ENCODE data around the gene TRHDE. TPM values are rescaled to one million over a fixed set of nuclear protein-coding genes. Genes with fewer than 3 reads are reported as not detected.

The TRHDE gene
- total RNA-seq, 1 donor from 2014 or later: not detected

DNA sequence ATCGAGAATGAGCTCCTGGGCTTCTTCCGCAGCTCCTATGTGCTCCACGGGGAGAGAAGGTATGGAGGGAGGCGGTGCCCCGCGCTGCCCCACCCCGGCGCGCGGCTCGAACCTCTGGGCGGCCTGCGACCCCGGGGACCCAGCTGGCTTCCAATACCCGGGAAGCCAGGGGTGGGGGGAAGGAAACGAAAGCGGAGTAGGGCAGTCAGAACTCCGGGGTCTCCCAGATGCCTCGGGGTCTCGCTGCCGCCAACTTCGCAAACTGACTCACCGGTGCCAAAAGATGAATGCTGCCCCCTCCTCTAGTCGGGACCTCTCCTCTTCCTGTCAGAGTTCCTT is 1.3 kb downstream of the TRHDE start:
- intact Hi-C loops (cut with micrococcal nuclease): no loop called here

DNA sequence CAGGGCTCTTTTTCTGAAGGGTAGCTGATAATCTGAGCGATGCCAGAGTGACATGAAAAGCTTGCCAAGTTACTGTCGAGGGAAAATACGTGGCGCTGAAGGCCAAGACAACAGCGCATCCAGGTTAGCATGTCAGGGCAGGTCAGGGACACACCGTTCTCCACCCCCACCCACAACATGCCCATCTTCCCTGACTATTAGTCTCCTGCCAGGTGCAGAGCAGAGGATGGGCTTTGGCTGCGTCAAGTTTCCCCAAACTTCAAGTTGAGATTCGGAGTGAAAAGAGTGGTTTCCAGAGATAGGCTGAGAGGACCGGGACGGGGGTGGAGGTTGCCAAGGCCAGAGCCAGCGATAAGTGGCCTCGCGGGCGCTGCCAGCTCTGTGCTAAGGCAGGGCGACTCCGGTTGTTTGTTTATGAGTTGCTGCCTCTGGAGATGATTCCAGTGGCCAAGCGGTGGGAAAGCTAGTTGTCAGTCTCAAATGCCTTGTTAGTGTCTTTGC is 1.7 kb downstream of the TRHDE start:
- intact Hi-C loops (cut with micrococcal nuclease): no loop called here

DNA sequence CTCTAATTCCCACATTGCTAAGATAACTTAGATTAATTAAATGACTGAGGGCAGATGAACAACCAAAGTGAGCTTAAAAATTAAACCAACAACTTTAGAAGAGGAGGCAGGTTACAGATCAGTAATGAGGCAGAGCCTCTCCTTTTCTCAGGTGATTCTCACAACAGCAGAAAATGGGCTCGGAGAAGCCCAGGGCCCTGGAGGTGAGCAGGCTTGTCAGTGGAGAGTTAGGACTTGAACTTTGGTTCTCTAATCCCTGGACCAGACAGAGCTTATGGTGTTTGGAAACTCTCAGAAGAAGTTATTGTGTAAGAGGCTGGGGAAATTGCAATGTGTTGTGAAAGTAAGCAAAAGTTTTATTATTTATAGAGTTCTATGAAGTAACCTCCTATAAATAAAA is 2.8 kb downstream of the TRHDE start:
- intact Hi-C loops (cut with micrococcal nuclease): no loop called here

DNA sequence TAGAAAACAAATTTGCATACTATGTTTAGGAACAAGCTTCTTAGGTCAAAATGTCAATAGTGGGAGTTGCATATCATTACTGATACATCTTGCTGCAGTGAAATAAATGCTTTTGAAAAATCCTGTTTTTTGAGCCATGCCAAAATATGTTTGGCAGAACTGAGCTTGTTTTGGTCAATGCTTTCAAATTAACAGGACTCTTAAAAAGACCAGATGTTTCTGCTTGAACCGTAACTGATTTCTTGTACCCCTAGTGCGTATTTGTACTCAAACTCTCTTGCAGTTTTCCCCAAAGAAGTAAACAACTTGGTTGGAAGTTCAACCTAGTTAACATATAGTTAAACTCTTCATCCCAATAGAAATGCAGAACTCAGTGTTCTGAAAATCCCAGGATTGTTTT is 3.4 kb downstream of the TRHDE start:
- intact Hi-C loops (cut with micrococcal nuclease): no loop called here

DNA sequence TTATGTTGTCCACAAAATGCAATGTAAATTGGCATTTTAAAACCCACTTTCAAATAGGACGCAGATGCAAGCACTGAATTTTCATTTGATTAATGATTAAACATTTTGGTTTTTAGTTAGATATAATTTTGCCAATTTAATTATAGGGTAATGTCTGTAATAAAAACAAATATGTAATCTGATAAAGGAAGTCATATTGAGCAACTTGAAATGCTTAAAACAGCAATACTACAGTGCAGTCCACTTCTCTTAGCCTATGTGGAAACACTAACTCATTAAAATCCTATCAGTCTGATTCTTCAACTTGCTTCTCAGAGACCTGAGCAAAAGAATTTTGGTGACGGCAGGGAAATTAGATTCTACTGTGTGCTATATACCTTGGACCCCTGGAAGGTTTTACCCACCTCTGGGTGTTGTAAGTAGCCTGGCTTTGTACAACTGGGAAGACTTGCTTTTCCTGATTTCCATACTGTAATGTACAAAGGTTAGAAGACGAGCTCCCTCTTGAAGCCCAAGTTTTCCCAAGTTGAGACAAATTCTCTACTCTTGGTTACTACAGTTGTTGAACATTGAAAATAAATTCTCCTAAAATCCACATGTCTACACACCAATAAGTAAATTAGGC is 4.1 kb downstream of the TRHDE start:
- intact Hi-C loops (cut with micrococcal nuclease): no loop called here

DNA sequence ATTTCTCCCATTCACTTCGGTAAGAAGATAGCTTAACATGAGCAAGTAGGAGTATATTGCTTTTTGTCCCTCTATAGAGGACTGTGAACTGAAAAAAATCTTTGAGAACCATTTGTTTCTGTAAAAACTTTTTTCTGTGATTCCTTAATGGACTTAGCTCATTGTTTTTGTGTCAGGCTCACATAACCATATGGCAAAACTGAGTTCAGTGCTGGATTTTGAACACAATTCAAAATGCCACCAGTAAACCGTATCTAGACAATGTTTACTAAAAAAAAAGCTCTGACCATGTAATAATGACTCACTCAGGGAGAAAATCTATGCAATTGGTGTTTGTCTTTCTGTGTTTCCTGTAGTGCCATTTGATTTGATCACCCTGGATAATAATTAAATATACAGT is 5.2 kb downstream of the TRHDE start:
- intact Hi-C loops (cut with micrococcal nuclease): no loop called here

DNA sequence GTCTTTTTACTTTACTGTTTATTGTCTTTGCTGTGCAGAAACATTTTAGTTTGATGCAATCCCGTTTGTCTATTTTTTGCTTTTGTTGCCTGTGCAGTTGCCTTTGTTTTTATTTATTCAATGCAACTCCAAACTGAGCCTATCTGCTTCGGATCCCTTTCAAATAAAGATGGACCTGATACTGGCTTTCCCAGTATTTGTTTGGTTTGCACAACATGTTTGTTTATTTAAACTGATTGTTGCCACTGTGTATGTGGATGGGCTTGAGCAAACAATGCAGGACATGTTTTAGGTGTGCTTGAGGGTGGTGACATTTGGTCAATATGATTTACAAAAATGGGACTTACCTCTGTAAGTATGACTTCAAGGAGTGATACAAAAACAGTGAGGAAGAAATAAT is 6.7 kb downstream of the TRHDE start:
- intact Hi-C loops (cut with micrococcal nuclease): no loop called here

DNA sequence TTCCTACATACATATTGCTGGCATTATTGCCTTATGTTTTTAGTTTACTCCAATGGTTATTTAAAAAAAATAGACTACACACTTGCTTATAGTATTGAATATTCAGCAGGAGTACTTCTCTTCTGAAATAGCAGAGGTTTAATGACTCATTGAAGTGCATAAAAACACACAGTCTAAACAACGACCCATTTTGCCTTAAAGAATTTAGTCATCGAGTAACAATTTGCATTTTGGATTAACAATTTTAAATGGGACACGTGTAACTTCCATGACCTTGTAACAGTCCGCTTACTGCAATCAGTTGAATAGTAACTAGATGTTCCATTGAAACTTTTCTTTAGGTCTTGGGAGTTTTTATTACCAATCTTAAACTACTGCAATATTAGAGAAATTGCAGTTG is 9.0 kb downstream of the TRHDE start:
- intact Hi-C loops (cut with micrococcal nuclease): no loop called here

DNA sequence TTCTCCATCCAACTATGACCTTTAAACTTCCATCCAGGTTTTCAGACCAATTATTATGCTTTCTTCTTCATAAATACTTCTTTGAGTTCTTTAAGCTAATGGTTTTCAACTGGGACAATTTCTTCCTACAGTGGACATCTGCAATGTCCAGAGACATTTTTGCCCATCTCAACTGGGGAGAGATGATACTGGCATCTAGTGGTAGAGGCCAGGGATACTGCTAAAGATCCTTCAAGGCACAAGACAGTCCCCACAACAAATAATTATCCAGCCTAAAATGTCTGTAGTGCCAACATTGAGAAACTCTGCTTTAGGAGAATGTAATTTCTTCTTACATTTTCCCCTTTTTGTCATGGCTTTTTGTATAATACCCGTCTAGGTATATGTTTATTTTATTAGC is 10.6 kb downstream of the TRHDE start:
- intact Hi-C loops (cut with micrococcal nuclease): no loop called here

DNA sequence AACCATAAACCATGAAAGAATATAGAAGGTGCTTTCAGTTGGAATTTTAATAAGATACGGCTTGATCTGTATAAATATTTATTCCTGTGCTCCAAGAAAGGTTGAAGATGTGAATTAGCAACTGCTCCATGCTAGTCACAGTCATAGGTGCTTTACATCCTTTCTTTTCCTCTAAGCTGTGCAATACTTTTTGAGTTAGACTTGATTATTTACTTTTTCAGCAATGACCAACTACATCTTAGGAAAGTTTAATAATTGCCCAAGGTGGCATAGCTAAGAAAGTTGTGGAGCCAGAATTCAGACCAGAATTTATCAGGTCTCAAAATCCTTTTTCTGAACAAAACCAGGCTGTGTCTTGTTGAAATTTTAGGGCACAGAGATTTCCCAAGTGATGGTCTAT is 13.7 kb downstream of the TRHDE start:
- intact Hi-C loops (cut with micrococcal nuclease): no loop called here

DNA sequence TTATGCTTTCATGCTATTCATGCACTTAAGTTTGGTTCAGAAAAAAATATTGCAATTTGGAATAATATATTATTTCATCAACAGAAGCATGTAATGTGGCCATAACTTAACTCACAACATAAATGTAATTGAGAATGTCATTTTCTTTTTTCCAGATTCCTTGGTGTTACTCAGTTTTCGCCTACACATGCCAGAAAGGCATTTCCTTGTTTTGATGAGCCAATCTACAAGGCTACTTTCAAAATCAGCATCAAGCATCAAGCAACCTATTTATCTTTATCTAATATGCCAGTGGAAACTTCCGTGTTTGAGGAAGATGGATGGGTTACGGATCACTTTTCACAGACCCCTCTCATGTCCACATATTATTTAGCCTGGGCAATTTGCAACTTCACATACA is 14.4 kb downstream of the TRHDE start:
- intact Hi-C loops (cut with micrococcal nuclease): no loop called here

DNA sequence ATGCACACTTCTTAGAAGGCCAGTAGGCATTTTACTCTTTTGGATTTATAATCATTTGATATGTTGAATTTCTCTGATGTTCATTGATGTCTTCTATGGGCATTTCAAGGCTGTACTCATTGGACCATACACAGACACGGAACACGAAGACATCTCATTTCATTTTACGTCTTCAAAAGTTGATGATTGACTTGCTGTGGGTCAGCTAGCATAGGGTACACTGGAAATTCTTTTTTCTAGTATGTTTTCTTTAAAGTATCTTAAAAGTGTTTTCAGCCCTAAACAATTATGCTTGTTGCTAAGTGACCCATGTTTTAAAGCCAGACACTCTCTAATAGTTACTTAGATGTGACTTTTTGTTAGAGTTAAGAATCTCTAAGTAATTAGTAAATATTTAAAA is 16.3 kb downstream of the TRHDE start:
- intact Hi-C loops (cut with micrococcal nuclease): no loop called here

DNA sequence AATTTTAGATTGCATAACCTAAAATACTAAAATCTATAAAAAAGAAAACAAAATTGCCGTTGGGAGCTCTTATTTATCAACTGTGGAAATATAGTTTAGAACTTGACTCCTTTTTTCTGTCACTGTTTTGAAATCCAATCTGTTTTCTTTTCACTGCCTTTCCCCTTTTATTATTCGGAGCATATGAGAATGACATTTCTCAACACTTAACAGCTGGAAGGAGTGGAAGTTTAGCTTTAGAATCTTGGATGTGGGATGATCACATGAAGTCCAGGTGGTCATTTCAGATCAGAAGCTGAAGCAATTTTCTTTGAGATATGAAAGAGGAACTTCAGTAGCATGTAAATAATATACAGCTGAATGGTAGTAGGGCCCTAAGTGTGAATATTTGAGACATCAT is 16.7 kb downstream of the TRHDE start:
- intact Hi-C loops (cut with micrococcal nuclease): no loop called here

DNA sequence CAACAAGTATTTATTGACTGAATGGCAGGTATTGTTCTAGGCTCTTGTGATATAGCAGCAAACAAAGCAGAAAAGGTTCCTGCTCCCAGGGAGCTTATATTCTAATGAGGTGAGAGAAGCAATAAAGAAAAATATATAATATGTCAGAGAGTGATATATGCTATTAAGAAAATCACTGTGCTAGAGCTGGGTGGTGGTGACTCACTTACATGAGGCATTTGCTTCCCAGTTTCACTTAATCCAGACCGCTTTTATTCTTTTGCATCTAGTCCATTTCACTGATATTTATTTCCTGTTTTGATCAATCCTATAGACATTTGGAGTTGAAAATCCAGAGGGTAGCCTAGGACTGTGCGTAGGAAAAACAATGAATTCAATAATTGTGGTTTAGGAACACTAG is 17.5 kb downstream of the TRHDE start:
- intact Hi-C loops (cut with micrococcal nuclease): no loop called here

DNA sequence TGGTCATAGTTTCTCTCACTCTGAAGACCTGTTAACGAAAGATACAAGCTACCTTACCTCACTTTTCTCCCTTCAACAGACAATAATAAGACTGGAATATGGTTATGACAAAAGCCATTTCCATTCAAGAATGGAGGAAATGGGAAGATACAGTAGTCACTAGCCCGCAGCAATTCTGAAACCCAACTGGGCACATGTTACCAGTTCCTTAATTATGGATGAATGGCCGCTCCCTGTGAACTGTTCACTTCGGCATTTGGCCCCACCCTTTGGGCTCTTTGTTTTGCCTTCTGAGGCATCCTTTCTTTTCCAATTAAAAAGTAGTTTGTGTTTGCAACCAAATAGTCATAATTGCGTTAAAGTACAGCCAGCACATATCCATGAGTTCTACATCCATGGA is 19.0 kb downstream of the TRHDE start:
- intact Hi-C loops (cut with micrococcal nuclease): no loop called here

DNA sequence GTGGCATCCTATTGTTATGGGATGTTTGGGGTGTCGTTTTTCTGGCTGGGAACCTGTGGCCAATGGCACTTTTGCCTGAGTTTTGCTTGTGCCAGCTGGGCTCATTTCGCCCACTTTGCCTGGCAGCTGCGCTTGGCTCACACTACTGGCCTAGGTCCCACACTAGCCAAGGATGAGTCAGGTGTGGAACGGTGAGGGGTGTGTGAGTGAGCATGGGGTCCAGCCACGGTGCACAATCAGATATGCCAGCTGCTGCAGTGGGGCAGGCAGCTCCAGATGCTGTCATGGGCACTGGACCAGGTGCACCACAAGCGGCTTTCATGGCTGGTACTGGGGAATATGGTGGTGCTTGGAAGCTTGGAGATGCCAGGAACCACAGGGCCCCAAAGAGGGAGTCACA is 21.5 kb downstream of the TRHDE start:
- intact Hi-C loops (cut with micrococcal nuclease): no loop called here

DNA sequence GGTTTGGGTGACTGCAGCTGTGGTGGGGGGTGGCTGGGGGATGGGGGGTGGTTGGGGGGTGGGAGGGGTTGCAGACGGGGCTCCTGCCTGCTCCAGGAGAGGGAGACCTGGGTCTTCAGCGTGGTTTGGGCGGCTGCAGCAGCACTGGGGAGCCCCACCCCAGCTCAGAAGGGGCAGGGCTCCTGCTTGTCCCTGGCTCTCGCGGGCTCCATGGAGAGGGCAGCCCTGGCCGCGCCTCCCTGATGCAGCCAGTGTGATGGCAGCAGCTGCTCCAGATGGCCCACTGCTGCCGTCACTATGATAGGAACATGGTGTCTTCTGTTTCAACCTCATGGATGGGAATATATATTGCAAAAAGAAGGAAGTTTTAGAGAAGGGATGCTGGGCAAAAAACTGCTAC is 22.9 kb downstream of the TRHDE start:
- intact Hi-C loops (cut with micrococcal nuclease): no loop called here

DNA sequence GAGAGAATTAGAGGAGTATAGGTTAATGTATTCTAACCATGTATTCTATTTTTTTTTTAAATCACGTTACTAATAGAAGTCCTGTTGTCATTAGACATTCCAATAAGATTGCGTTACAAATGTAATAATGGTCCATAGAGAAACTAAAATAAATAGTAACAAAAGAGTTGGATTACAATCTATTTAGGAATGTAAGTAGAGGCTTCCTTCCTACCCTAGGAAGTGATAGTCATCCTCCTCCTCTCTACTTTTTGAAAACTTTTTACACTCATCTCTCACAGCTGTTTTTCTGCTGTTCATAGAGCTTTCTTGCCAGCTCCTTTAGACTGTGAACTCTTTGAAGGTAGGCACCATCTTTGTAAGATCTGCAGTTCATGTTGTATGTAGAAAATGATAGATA is 23.6 kb downstream of the TRHDE start:
- intact Hi-C loops (cut with micrococcal nuclease): no loop called here

DNA sequence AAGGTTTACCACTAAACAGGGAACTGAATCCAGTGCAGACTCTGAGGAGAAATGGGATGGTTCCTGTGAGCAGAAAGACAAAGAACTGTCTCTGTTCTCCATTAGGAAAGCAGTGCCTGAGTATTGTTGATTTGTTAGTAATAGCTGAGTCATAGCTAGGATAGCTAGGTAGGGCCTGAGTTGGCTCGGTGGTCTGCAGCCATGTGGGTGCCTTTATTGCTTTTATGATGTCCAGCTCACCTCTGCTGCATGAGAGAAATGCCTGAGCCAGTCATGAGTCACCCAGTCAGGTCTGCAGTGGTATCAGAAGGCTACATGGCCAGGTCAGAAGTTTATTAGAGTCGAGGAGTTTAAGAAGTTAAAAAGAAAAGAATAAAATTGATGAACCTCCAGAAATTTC is 24.2 kb downstream of the TRHDE start:
- intact Hi-C loops (cut with micrococcal nuclease): no loop called here

DNA sequence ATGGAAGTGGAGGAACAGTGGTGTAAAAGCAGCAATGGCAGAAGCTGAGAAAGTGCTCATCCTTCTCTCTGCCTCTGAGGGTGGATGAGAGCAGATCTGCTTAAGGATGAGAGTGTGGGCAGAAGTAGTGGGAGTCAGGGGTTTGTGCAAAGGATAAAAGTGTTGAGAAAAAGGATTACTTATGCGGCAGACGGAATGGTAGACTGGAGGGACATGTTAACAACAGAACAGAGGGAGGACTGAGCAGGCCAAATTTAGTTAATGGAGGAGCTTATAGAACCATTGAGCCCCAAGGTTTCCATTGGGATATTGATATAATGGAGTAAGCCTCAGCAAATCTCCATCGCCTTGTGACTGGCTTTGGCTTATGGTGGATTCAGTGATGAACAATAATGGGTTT is 25.5 kb downstream of the TRHDE start:
- intact Hi-C loops (cut with micrococcal nuclease): no loop called here

DNA sequence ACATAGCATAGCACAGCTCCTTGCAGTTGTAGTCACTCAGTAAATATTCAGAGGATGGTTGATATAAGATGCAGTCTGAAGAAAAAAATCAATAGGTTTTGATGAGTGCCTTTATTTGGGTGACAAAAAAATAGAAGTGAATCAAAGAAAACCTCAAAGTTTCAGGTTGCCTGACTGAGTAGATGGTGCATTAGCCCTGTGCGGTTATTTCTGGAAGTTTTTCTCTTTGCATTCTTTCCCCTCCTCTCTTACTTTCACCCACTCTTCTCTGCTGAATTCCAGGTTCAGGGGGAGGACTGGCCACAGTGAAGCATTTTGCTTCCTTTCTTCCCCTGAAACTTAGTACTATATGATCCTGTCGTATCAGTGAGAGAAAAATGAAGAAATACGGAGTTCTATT is 28.6 kb downstream of the TRHDE start:
- intact Hi-C loops (cut with micrococcal nuclease): no loop called here

DNA sequence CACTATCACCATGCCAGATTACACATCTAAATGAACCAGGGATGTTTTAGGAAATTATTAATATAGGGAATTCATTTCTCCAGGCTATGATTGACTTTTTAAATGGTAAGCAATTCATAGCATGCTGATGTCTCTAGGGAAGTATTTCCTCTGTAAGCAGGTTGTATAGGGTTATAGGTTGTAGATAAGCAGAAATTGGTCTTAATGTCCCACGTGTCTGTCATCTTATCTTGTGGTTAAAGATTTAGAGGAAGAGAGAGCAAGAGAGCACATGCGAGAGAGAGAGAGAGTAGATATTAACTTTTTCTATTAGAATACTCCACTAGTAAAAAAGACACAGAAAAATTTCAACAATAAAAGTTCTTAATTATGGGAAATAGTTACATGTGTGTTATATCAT is 32.6 kb downstream of the TRHDE start:
- intact Hi-C loops (cut with micrococcal nuclease): no loop called here

DNA sequence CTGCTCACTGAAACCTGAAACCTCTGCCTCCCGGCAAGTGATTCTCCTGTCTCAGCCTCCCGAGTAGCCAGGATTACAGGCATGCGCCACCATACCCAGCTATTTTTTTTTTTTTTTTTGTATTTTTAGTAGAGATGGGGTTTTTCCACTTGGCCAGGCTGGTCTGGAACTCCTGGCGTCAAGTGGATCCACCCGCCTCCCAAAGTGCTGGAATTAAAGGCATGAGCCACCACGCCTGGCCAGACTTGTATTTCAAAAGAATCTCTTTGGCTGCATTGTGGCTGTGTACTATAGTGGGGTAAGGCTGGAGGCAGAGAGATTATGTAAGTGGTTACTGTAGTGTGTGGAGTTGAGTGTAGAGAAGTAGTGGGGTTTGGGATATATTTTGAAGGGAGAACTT is 35.1 kb downstream of the TRHDE start:
- intact Hi-C loops (cut with micrococcal nuclease): no loop called here

DNA sequence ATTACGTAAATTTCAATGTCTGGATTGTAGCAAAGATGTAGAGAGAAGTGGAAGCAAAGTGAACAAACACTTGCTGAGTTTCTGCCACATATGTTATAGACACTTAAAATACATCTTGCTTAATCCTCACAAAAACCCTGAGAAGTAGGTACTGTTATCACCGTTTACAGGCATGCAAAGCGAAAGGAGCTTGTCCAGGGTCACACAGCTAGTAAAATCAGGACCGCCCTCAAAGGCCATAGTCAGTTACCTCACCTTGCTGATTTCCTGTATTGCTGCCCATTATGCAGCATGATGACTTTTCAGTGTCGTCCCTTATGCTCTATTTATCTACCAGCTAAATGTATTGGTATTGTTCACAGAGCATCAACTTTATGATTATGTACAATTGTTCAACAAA is 39.8 kb downstream of the TRHDE start:
- intact Hi-C loops (cut with micrococcal nuclease): no loop called here
